ENCODE data around the gene GPRIN1. TPM values are rescaled to one million over a fixed set of nuclear protein-coding genes. Genes with fewer than 3 reads are reported as not detected.

The GPRIN1 gene
- total RNA-seq, 4 donors from 2014 or later = 0.16 to 1.1 (median 0.63) TPM

DNA sequence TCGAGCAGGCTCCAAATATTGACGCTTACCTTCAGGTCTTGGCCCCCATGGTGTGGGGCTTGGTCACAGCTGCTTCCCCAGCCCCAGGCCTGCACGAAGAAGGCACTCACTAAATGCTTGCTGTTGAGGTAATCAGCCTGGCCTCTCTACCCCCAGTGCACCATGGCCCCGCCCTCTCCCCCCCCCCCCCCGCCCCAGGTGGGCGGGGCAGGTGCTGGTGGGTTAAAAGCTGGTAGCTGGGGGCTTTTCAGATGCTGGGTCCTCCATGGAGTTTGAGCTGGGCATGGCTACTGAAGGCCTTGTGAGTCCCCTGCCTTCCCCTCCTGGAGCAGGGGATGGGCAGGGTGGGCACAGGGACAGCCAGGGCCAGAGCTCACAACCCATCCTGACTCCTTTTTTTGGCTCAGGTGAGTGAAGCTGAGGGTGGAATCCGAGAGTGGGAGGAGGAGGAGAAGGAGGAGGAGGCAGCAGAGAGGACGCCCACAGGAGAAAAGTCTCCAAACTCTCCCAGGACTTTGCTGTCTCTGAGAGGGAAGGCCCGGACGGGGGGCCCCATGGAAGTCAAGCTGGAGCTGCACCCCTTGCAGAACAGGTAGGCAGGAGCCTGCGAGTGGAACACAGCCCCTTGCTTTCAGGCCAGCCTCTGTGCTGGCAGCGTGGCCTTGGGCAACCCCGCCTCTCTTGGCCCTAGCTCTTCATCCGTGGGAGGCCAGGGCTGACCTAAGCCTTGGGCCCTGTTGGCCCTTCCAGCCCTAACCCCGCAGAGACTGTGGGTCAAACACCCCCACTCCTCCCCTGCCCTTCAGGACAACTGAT, 32.9 kb upstream of the GPRIN1 start:
- Histone ChIP-seq H3K27ac (no peak overlapping the region), H3K9me3 (no peaks in the 10 kb centered on the region), H3K36me3 (no peaks in the 10 kb centered on the region), H3K27me3 (peaks cover 8% of the 10 kb centered on the region), H3K4me3 (no peak overlapping the region), H3K4me1 (peaks cover 0 to 14% (median 1%) of the 10 kb centered on the region in 3 donors)
- TF ChIP-seq EP300 (IDR thresholded peaks at IDR 0.05) = no peak
- no peak for TF ChIP-seq POLR2A (IDR thresholded peaks at IDR 0.05)
- TF ChIP-seq, protein P1, sequence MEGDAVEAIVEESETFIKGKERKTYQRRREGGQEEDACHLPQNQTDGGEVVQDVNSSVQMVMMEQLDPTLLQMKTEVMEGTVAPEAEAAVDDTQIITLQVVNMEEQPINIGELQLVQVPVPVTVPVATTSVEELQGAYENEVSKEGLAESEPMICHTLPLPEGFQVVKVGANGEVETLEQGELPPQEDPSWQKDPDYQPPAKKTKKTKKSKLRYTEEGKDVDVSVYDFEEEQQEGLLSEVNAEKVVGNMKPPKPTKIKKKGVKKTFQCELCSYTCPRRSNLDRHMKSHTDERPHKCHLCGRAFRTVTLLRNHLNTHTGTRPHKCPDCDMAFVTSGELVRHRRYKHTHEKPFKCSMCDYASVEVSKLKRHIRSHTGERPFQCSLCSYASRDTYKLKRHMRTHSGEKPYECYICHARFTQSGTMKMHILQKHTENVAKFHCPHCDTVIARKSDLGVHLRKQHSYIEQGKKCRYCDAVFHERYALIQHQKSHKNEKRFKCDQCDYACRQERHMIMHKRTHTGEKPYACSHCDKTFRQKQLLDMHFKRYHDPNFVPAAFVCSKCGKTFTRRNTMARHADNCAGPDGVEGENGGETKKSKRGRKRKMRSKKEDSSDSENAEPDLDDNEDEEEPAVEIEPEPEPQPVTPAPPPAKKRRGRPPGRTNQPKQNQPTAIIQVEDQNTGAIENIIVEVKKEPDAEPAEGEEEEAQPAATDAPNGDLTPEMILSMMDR (IDR thresholded peaks at IDR 0.05) = no peak
- TF ChIP-seq POLR2AphosphoS5 (IDR thresholded peaks at IDR 0.05) = no peak
- 53 to 55% methylated on average over 5 to 6 of the region's 15 CpGs for WGBS, 2 donors (ENCODE audit: low coverage in 1 of 2)
- ATAC-seq = no peak

- Histone ChIP-seq H3K9me3 (no peaks in the 10 kb centered on the region), H3K4me3 (no peak overlapping the region), H3K4me1 (no peaks in the 10 kb centered on the region), H3K36me3 (no peaks in the 10 kb centered on the region), H3K27ac (no peak overlapping the region), H3K27me3 (peaks cover 8% of the 10 kb centered on the region)
- TF ChIP-seq POLR2A (IDR thresholded peaks at IDR 0.05) = no peak
- TF ChIP-seq EP300 (IDR thresholded peaks at IDR 0.05) = no peak
- TF ChIP-seq POLR2AphosphoS5 (IDR thresholded peaks at IDR 0.05) = no peak
- TF ChIP-seq, protein P1 (IDR thresholded peaks at IDR 0.05) = no peak
- ATAC-seq = no peak
- WGBS, 2 donors (ENCODE audit: low coverage in 1 of 2) = 77 to 83% methylated on average over 2 to 3 of the region's 4 CpGs
These were observed 30.7 kb upstream of the GPRIN1 start for GRCh38 chr5:176640616-176641015.

GRCh38 chr5:176639981-176640380, 30.0 kb upstream of the GPRIN1 start:
- Histone ChIP-seq H3K27me3 (peaks cover 13% of the 10 kb centered on the region), H3K36me3 (no peaks in the 10 kb centered on the region), H3K4me3 (no peak overlapping the region), H3K9me3 (no peaks in the 10 kb centered on the region), H3K4me1 (no peaks in the 10 kb centered on the region), H3K27ac (no peak overlapping the region)
- 64% methylated on average over 3 of the region's 4 CpGs; no CpG with 5 or more reads in 1 of the 2 donors for WGBS, 2 donors (ENCODE audit: low coverage in 1 of 2)
- TF ChIP-seq, protein P1 (IDR thresholded peaks at IDR 0.05) = no peak
- TF ChIP-seq POLR2AphosphoS5 (IDR thresholded peaks at IDR 0.05) (no peak), POLR2A (IDR thresholded peaks at IDR 0.05) (no peak)
- no peak for ATAC-seq

DNA sequence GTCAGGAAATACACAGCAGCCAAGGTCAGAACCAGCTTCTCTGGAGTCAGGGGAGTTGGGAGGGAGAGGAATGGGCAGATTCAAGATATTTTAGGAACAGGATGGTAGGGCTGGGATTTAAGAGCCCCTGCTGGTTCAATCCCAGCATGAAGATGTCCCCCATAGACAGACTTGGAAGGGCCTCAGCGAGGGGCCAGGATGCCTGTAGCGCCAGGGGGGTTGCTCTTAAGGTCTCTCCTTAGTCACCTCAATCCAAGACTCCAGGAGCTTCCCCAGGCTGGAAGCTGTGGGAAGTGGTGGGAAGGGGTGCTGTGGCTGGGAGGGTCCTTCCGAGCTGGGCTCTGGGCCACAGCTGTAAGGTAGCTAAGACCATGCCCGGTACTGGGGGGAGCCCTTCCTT, 29.3 kb upstream of the GPRIN1 start:
- Histone ChIP-seq H3K4me1 (no peaks in the 10 kb centered on the region), H3K27me3 (peaks cover 19% of the 10 kb centered on the region), H3K36me3 (no peaks in the 10 kb centered on the region), H3K9me3 (no peaks in the 10 kb centered on the region), H3K27ac (no peak overlapping the region), H3K4me3 (no peak overlapping the region)
- no peak for ATAC-seq
- no peak for TF ChIP-seq POLR2A (IDR thresholded peaks at IDR 0.05)
- TF ChIP-seq, protein P1 (IDR thresholded peaks at IDR 0.05) = no peak
- 33% methylated on average over 1 of the region's 4 CpGs; no CpG with 5 or more reads in 1 of the 2 donors for WGBS, 2 donors (ENCODE audit: low coverage in 1 of 2)

DNA sequence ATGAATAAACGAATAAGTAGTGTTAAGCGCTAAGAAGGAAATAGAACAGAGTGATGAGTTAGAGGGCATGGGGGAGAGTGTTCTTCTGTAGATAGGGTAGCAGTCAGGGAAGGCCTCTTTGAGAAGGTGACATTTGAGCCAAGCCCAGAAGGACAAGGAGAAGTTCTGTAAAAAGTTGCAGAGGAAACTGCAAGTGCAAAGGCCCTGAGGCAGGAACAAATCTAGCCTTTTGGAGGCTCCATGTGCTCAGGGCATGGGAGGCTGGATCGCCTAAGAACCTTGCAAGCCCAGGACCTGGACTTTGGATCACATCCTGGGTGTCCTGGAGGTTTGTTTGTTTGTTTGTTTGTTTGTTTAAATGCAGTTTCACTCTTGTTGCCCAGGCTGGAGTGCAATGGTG, 28.5 kb upstream of the GPRIN1 start:
- Histone ChIP-seq H3K36me3 (no peaks in the 10 kb centered on the region), H3K4me3 (no peak overlapping the region), H3K27ac (no peak overlapping the region), H3K9me3 (no peaks in the 10 kb centered on the region), H3K4me1 (no peaks in the 10 kb centered on the region), H3K27me3 (peaks cover 26% of the 10 kb centered on the region)
- no peak for ATAC-seq
- 96 to 100% methylated on average over 1 to 3 of the region's 3 CpGs for WGBS, 2 donors (ENCODE audit: low coverage in 1 of 2)
- TF ChIP-seq POLR2A (IDR thresholded peaks at IDR 0.05) (no peak), POLR2AphosphoS5 (IDR thresholded peaks at IDR 0.05) (no peak), EP300 (IDR thresholded peaks at IDR 0.05) (no peak)
- TF ChIP-seq, protein P1 (IDR thresholded peaks at IDR 0.05) = no peak
